HCT116 (cell line): ENCODE data around the gene GDAP1L1. TPM values are rescaled to one million over a fixed set of nuclear protein-coding genes. Genes with fewer than 3 reads are reported as not detected.

Experiments used
- ATAC-seq: fragments of 200-7000 bp; cut with Tn5 transposase; 2 replicates; pipeline ENCODE4 v1.9.1; 2020; ENCODE audit warnings: mild to moderate bottlenecking, moderate library complexity
- BruUV-seq: library from RNA; stranded (reverse); fragments of 400-500 nt; replicated peaks from 2 replicates; lab custom pipeline; 2021; lab: Mats Ljungman, UMichigan
- CTCF ChIA-PET: fragments of 300-600 bp; sonication (Branson Sonifier 250); formaldehyde crosslinking; loops from one replicate; lab custom pipeline; 2021; ENCODE audit warnings: antibody characterized with exemption; lab: Charles Lee
- POLR2A ChIA-PET: fragments of 300-600, 350-600 bp; sonication (Branson Sonifier 250); formaldehyde crosslinking; loops from one replicate; lab custom pipeline; 2021; ENCODE audit warnings: antibody characterized with exemption; lab: Charles Lee
- RAD21 ChIA-PET, 2 experiments: fragments of 300-600 bp; sonication (Branson Sonifier 250); formaldehyde crosslinking; loops; one replicate each; lab custom pipeline; 2023; ENCODE audit warnings: low total read pairs in 2 of 2; ENCODE audit not compliant: uncharacterized antibody in 2 of 2, unreplicated experiment in 2 of 2, low non-redundant PET in 1 of 2; lab: Charles Lee
- DNase-seq: peaks from one replicate; pipeline ENCODE4 v3.0.0-alpha.2; 2010; ENCODE audit warnings: low read depth, low spot score
- H2AFZ ChIP-seq: fragments of 200-600 bp; shearing (Covaris generic), sonication (generic); 2 replicates; pipeline ENCODE4 v1.6.1; 2017; ENCODE audit warnings: low read depth, mixed run types, mixed read lengths, antibody characterized with exemption, low read length; ENCODE audit not compliant: poor library complexity, severe bottlenecking
- H3K27ac ChIP-seq: 2 replicates; pipeline ENCODE4 v1.5.1; 2012; ENCODE audit warnings: low read depth, low read length
- H3K27me3 ChIP-seq: fragments of 200-600 bp; sonication (generic); 2 replicates; pipeline ENCODE4 v1.6.1; 2016; ENCODE audit warnings: mixed run types, low read length, mixed read lengths; ENCODE audit not compliant: insufficient read depth
- H3K36me3 ChIP-seq, 2 experiments: fragments of 200-500 bp in 1 of 2; fragments of 200-600 bp in 1 of 2; sonication (Bioruptor generic) in 1 of 2; sonication (generic) in 1 of 2; 2 replicates each; pipeline versions ENCODE4 v1.5.1 to v1.6.1; 2014 to 2016; ENCODE audit warnings: low read length in 2 of 2, inconsistent platforms in 1 of 2, mixed read lengths in 1 of 2, mixed run types in 1 of 2; ENCODE audit not compliant: insufficient read depth in 2 of 2, control insufficient read depth in 1 of 2
- H3K4me1 ChIP-seq, 2 experiments: fragments of 200-600 bp in 1 of 2; sonication (generic) in 1 of 2; 2 replicates each; pipeline versions ENCODE4 v1.5.1 to v1.6.1; 2012 to 2017; ENCODE audit warnings: low read length in 2 of 2, inconsistent platforms in 1 of 2, mild to moderate bottlenecking in 1 of 2, mixed read lengths in 1 of 2, mixed run types in 1 of 2, moderate library complexity in 1 of 2; ENCODE audit not compliant: insufficient read depth in 2 of 2, control insufficient read depth in 1 of 2
- H3K4me2 ChIP-seq: fragments of 200-600 bp; sonication (generic); 2 replicates; pipeline ENCODE4 v1.6.1; 2017; ENCODE audit warnings: mixed run types, low read length, mixed read lengths
- H3K4me3 ChIP-seq, 2 experiments: fragments of 200-600 bp in 1 of 2; sonication (generic) in 1 of 2; replicated peaks in 1 of 2; 2 replicates each; pipeline ENCODE4 v1.5.1; 2011 to 2016; ENCODE audit warnings: low read length in 2 of 2, control low read depth in 1 of 2, low read depth in 1 of 2, mild to moderate bottlenecking in 1 of 2, mixed read lengths in 1 of 2, mixed run types in 1 of 2
- H3K79me2 ChIP-seq: fragments of 200-600 bp; sonication (generic); 2 replicates; pipeline ENCODE4 v1.6.1; 2017; ENCODE audit warnings: mild to moderate bottlenecking, mixed run types, low read length, moderate library complexity, mixed read lengths; ENCODE audit not compliant: insufficient read depth
- H3K9ac ChIP-seq: fragments of 200-600 bp; sonication (generic); 2 replicates; pipeline ENCODE4 v1.6.1; 2016; ENCODE audit warnings: low read length, mixed read lengths
- H3K9me2 ChIP-seq: fragments of 200-600 bp; sonication (generic), shearing (Covaris generic); 2 replicates; pipeline ENCODE4 v1.6.1; 2017; ENCODE audit warnings: mixed run types, mild to moderate bottlenecking, moderate library complexity; ENCODE audit not compliant: insufficient read depth
- H3K9me3 ChIP-seq, 2 experiments: fragments of 200-500 bp in 1 of 2; fragments of 200-600 bp in 1 of 2; sonication (Bioruptor generic) in 1 of 2; sonication (generic) in 1 of 2; 2 replicates each; pipeline ENCODE4 v1.6.1; 2014 to 2017; ENCODE audit warnings: low read length in 2 of 2, mixed read lengths in 2 of 2, inconsistent platforms in 1 of 2, low read depth in 1 of 2, mild to moderate bottlenecking in 1 of 2, mixed run types in 1 of 2, moderate library complexity in 1 of 2; ENCODE audit not compliant: control insufficient read depth in 1 of 2, insufficient read depth in 1 of 2
- H4K20me1 ChIP-seq: fragments of 200-600 bp; sonication (generic), shearing (Covaris generic); 2 replicates; pipeline ENCODE4 v1.6.1; 2017; ENCODE audit warnings: mixed run types, mild to moderate bottlenecking, moderate library complexity; ENCODE audit not compliant: insufficient read depth
- CBX3 ChIP-seq: IDR thresholded peaks from 2 replicates; pipeline ENCODE4 v1.6.1; 2012; ENCODE audit warnings: low read depth
- EGR1 ChIP-seq: IDR thresholded peaks from 2 replicates; pipeline ENCODE4 v1.6.1; 2012; ENCODE audit warnings: low read depth
- ELF1 ChIP-seq: IDR thresholded peaks from 2 replicates; pipeline ENCODE4 v1.6.1; 2012; ENCODE audit warnings: low read depth, borderline replicate concordance
- EZH2 ChIP-seq: fragments of 200-600 bp; sonication (generic); IDR thresholded peaks from 2 replicates; pipeline ENCODE4 v1.6.1; 2017; ENCODE audit warnings: antibody characterized with exemption, mixed run types
- FOSL1 ChIP-seq: IDR thresholded peaks from 2 replicates; pipeline ENCODE4 v1.6.1; 2012; ENCODE audit warnings: low read depth
- JUND ChIP-seq: IDR thresholded peaks from 2 replicates; pipeline ENCODE4 v1.6.1; 2012
- POLR2AphosphoS5 ChIP-seq: IDR thresholded peaks from 2 replicates; pipeline ENCODE4 v1.6.1; 2011; ENCODE audit warnings: mild to moderate bottlenecking, low read depth, low read length, moderate library complexity
- SP1 ChIP-seq: IDR thresholded peaks from 2 replicates; pipeline ENCODE4 v1.6.1; 2012; ENCODE audit warnings: low read depth
- SRF ChIP-seq: IDR thresholded peaks from 2 replicates; pipeline ENCODE4 v1.6.1; 2012; ENCODE audit warnings: low read depth
- YY1 ChIP-seq: IDR thresholded peaks from 2 replicates; pipeline ENCODE4 v1.6.1; 2011; ENCODE audit warnings: low read length, low read depth, moderate library complexity, mild to moderate bottlenecking; ENCODE audit not compliant: insufficient replicate concordance; ENCODE audit errors: extremely low read depth
- ZFX ChIP-seq: fragments of 450-650 bp; IDR thresholded peaks from 2 replicates; pipeline ENCODE4 v1.6.1; 2017
- ZNF274 ChIP-seq: fragments of 200-500 bp; sonication (Bioruptor generic); IDR thresholded peaks from 2 replicates; pipeline ENCODE4 v1.6.1; 2014; ENCODE audit warnings: mild to moderate bottlenecking, low read depth, low read length, inconsistent platforms
- intact Hi-C: fragments of 100-400 bp; cut with micrococcal nuclease; formaldehyde crosslinking; loops from 2 replicates; pipeline ENCODE4 v1.10.0; 2022
- total RNA-seq: library from RNA; stranded (reverse); gene quantifications from one replicate; pipeline ENCODE4 v1.2.1, GENCODE V29; 2021; ENCODE audit not compliant: unreplicated experiment
- TF ChIP-seq, protein P1 (sequence below): IDR thresholded peaks from 2 replicates; pipeline ENCODE4 v1.6.1; 2012
- TF ChIP-seq, protein P2 (sequence below): IDR thresholded peaks from 2 replicates; pipeline ENCODE4 v1.6.1; 2011; ENCODE audit warnings: mild to moderate bottlenecking, low read length, moderate library complexity; ENCODE audit not compliant: insufficient replicate concordance; ENCODE audit errors: extremely low read depth

The GDAP1L1 gene
- total RNA-seq, 1 experiment from 2014 or later: not detected

DNA sequence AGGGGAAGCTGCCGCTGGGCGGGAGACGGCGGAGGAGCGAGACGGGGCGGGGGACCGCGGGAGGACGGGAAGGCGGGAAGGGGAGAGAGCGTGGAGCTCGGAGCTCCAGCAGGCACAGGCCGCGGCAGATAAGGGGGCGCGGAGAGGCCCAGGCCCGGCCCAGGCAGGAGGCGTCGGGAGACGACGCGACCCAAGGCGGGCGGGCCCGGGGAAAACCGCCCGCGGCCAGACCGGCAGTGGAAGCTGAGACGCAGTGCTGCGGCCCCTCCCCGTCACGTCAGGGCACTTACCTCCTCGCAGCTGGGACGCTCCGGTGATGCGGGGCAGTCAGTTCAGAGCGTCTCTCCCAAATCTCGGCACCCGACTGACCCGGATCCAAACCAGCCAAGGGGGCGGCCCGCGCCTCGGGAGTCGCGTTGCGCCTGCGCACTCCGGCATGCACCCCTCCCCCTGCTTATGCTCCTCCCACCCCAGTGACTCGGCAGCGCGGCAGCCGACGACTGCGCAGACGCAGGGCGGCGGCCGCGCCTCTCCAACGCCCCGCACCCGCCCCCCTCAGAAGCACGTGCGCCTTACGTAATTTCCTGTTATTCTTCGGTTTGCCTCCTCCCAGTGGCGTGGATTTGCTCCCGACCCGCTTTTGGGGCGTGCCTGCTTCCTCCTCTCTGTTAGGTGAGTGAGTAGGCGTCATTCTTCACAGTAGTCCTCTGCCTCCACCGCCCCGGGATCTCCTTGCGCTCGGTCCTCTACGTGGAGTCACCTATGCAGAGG lies 36.5 kb upstream of the GDAP1L1 start, which contains the start of gene OSER1 (continued):
- TF ChIP-seq, protein P1, sequence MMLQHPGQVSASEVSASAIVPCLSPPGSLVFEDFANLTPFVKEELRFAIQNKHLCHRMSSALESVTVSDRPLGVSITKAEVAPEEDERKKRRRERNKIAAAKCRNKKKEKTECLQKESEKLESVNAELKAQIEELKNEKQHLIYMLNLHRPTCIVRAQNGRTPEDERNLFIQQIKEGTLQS: no peak
- no peak for TF ChIP-seq ZNF274
- TF ChIP-seq EGR1: peak; percentile 83
- no peak for TF ChIP-seq FOSL1
- TF ChIP-seq ZFX: peak; percentile 93
- TF ChIP-seq, all 23 proteins: peak for 13

DNA sequence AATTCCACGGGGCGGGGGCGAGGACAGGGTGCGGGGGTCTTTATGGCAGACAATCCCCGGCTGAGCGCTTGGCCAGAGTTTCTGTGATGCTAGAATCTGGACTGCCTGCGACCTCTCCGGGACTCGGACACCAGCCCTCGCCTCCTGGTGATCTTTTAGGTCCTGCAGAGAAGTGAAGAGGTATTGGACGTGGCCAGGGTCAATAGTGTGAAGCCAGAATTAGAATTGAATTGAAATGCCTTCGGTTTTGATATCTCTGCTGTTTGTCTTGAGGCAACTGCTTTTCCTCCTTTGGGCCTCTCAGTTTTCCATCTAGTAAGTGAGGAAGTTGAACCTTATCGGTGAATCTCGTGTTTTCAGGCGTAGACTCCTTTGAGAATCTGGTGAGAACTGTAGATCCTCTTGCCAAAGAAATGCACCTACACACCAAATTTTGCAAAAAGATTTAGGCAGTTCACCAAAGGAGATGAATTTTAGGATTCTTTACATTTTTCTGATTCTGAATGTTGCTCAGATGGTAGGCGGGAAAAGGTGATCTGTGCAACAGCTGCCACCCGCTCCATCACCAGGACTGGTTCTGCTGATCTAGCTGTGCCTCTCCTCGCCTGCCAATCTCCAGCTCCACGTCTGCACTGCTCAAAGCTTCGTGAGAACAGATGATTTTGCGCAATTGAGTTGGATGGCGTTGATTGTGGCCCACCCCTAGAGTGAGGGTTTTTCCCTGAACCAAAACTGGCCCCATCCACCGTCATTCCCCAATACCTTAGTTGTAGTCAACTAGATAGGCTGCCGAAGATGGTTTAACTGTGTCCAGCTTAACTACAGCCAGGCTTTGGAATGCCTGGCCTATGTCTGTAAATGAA lies 35.7 kb upstream of the GDAP1L1 start:
- intact Hi-C loops: loop anchor here (5.0 kb wide), 1 partner anchor 516 kb away; no protein-coding TSS in a partner anchor

More for the DNA sequence above, 35.7 kb upstream of the GDAP1L1 start:
- Histone ChIP-seq H3K9me3 (no peaks in the 10 kb centered on the region), H3K27me3 (no peaks in the 10 kb centered on the region), H3K9ac (peak overlapping the region; percentile 69), H4K20me1 (no peaks in the 10 kb centered on the region), H2AFZ (no peak overlapping the region), H3K27ac (peak overlapping the region; percentile 57), H3K4me1 (peaks cover 23 to 33% of the 10 kb centered on the region in 2 experiments), H3K4me2 (peak overlapping the region; percentile 90), H3K36me3 (peaks cover 0 to under 1% of the 10 kb centered on the region in 2 experiments; a peak in 2 of 4 replicates), H3K79me2 (peaks cover 40% of the 10 kb centered on the region), H3K4me3 (peak overlapping the region; percentile 68 to 97), H3K9me2 (no peaks in the 10 kb centered on the region)
- TF ChIP-seq, protein P1: no peak
- TF ChIP-seq YY1: no peak
- no peak for TF ChIP-seq JUND
- no peak for TF ChIP-seq ZNF274
- TF ChIP-seq EZH2: no peak
- TF ChIP-seq, protein P2, sequence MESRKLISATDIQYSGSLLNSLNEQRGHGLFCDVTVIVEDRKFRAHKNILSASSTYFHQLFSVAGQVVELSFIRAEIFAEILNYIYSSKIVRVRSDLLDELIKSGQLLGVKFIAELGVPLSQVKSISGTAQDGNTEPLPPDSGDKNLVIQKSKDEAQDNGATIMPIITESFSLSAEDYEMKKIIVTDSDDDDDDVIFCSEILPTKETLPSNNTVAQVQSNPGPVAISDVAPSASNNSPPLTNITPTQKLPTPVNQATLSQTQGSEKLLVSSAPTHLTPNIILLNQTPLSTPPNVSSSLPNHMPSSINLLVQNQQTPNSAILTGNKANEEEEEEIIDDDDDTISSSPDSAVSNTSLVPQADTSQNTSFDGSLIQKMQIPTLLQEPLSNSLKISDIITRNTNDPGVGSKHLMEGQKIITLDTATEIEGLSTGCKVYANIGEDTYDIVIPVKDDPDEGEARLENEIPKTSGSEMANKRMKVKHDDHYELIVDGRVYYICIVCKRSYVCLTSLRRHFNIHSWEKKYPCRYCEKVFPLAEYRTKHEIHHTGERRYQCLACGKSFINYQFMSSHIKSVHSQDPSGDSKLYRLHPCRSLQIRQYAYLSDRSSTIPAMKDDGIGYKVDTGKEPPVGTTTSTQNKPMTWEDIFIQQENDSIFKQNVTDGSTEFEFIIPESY: no peak
- no peak for TF ChIP-seq POLR2AphosphoS5
- TF ChIP-seq EGR1: no peak
- TF ChIP-seq SP1: no peak
- no peak for TF ChIP-seq SRF
- TF ChIP-seq CBX3: no peak
- TF ChIP-seq ELF1: no peak
- TF ChIP-seq FOSL1: no peak
- peak; percentile 20; the same call in 1 of the 2 replicates for ATAC-seq
- DNase-seq: no peak
- ChIA-PET POLR2A (no interaction called here), RAD21 (no interaction called here), CTCF (no interaction called here)
- BruUV-seq: TSS peak; percentile 91
